Measurements from ENCODE around the gene HOXC4. TPM values are rescaled to one million over a fixed set of nuclear protein-coding genes. Genes with fewer than 3 reads are reported as not detected.
"Not testable (repeated sequence)": the region's sequence is repeated elsewhere in the genome, so short reads cannot be mapped to it uniquely, and the experiment has no call there.

Gene HOXC4
- total RNA-seq, 2 donors from 2014 or later = 0.20 TPM; not detected in 1

DNA sequence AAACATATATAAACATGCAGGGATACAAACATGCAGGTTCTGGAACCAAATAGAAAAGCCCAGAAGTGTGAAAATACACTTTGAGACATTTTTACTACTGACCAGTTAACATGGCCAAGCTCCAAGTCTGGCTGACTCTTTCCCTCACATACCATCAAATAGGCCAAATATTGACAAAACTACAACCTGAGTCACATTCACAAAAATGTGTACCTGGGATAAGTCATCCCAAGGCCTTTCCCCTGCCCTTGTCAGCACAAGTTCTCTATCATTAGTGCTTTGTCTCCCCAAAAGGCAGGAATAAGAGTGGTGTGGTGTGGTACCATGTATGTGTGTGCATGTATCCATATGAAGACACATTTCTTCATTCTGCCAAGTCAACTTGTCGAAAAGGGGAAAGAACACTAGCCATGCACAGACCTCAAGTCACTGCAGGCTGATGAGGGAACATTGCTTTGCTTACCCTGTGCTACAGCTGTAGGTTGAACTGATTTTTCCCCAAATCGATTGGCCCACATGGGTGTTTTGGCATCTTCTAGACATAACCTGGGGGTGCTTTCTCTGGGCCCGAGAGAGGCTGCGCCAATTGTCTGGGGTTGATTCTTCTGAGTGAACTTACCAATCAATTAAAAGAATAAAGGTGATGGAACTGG, 14.9 kb downstream of the HOXC4 start:
- Histone ChIP-seq H3K27ac (no peak overlapping the region), H3K4me3 (no peak overlapping the region), H3K36me3 (no peaks in the 10 kb centered on the region), H3K4me1 (no peaks in the 10 kb centered on the region), H3K27me3 (peaks cover 0 to 3% of the 10 kb centered on the region in 2 donors), H3K9me3 (no peaks in the 10 kb centered on the region)
- TF ChIP-seq, protein P1, sequence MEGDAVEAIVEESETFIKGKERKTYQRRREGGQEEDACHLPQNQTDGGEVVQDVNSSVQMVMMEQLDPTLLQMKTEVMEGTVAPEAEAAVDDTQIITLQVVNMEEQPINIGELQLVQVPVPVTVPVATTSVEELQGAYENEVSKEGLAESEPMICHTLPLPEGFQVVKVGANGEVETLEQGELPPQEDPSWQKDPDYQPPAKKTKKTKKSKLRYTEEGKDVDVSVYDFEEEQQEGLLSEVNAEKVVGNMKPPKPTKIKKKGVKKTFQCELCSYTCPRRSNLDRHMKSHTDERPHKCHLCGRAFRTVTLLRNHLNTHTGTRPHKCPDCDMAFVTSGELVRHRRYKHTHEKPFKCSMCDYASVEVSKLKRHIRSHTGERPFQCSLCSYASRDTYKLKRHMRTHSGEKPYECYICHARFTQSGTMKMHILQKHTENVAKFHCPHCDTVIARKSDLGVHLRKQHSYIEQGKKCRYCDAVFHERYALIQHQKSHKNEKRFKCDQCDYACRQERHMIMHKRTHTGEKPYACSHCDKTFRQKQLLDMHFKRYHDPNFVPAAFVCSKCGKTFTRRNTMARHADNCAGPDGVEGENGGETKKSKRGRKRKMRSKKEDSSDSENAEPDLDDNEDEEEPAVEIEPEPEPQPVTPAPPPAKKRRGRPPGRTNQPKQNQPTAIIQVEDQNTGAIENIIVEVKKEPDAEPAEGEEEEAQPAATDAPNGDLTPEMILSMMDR (IDR thresholded peaks at IDR 0.05) = no peak
- no peak for DNase-seq (ENCODE audit: low spot score)

- TF ChIP-seq, protein P1 (IDR thresholded peaks at IDR 0.05) = no peak
- Histone ChIP-seq H3K4me3 (no peak overlapping the region), H3K9me3 (no peaks in the 10 kb centered on the region), H3K4me1 (no peaks in the 10 kb centered on the region), H3K27ac (no peak overlapping the region), H3K27me3 (no peaks in the 10 kb centered on the region), H3K36me3 (no peaks in the 10 kb centered on the region)
- no peak for DNase-seq (ENCODE audit: low spot score)
Measured at GRCh38 chr12:54071942-54072341, 18.3 kb downstream of the HOXC4 start.

GRCh38 chr12:54074308-54074707, 20.7 kb downstream of the HOXC4 start:
- no peaks in the 10 kb centered on the region for H3K27me3 ChIP-seq
- TF ChIP-seq, protein P1 (IDR thresholded peaks at IDR 0.05) = no peak
- no peak overlapping the region for H3K4me3 ChIP-seq
- no peaks in the 10 kb centered on the region for H3K4me1 ChIP-seq
- H3K27ac ChIP-seq = no peak overlapping the region
- H3K36me3 ChIP-seq = no peaks in the 10 kb centered on the region
- no peaks in the 10 kb centered on the region for H3K9me3 ChIP-seq
- no peak for DNase-seq (ENCODE audit: low spot score)

GRCh38 chr12:54075409-54075808, 21.8 kb downstream of the HOXC4 start:
- H3K27ac ChIP-seq = no peak overlapping the region
- no peaks in the 10 kb centered on the region for H3K9me3 ChIP-seq
- no peaks in the 10 kb centered on the region for H3K27me3 ChIP-seq
- no peaks in the 10 kb centered on the region for H3K4me1 ChIP-seq
- H3K4me3 ChIP-seq = no peak overlapping the region
- TF ChIP-seq, protein P1 (IDR thresholded peaks at IDR 0.05) = no peak
- H3K36me3 ChIP-seq = no peaks in the 10 kb centered on the region
- no peak for DNase-seq (ENCODE audit: low spot score)

GRCh38 chr12:54075974-54076373, 22.3 kb downstream of the HOXC4 start:
- Histone ChIP-seq H3K9me3 (no peaks in the 10 kb centered on the region), H3K27ac (no peak overlapping the region), H3K4me3 (no peak overlapping the region), H3K36me3 (no peaks in the 10 kb centered on the region), H3K4me1 (no peaks in the 10 kb centered on the region), H3K27me3 (no peaks in the 10 kb centered on the region)
- TF ChIP-seq, protein P1 (IDR thresholded peaks at IDR 0.05) = no peak
- DNase-seq (ENCODE audit: low spot score) = no peak

GRCh38 chr12:54077843-54078242, 24.2 kb downstream of the HOXC4 start:
- H3K27me3 ChIP-seq; H3K36me3 ChIP-seq; H3K27ac ChIP-seq; H3K9me3 ChIP-seq; DNase-seq (ENCODE audit: low spot score); H3K4me1 ChIP-seq; H3K4me3 ChIP-seq: not testable (repeated sequence)

GRCh38 chr12:54079115-54079514, 25.5 kb downstream of the HOXC4 start:
- not testable (repeated sequence) for H3K4me1 ChIP-seq; H3K36me3 ChIP-seq; DNase-seq (ENCODE audit: low spot score); H3K4me3 ChIP-seq; H3K27me3 ChIP-seq; H3K9me3 ChIP-seq; H3K27ac ChIP-seq

DNA sequence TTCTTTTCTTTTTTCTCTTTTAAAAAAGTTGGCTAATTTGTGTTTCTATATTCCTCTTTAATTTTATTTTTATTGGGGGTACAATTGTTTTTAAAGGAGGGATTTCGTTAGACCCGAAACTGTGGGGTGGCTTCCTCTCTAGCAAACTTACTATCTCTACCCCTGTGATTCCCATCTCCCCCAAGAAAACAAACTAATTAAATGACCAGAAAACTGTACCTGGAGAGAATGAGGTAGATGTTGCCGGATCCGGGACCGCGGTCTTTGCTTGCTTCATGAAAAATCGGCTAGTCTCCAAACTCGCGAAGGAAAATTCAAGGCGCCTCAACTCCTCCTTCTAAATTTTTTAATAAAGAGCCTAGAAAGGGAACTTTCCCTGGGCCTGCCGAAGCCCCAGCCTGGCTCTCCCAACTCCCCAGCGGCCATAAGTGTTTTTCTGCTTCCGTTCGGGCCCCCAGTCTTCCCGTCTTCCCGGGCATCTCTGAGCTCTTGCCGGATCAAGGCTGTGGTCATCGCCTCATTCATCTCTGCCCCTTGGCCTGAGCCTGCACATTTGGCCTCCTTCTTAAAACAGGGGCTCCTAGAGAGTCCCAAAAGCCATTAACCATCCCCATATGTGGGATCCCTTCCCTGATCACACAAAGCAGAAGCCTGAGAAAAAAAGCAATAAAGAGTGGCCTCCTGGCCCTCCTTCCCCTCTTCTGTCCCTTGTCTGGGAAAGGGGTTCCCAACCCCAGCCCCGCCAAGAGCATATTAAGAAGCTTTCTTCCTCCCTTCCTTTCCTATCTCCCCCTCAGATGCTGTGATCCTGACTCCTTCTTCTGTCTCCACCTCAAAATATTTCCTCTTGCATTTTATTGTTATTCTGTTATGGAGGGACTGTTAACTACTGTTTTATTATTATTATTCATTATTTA, 26.6 kb downstream of the HOXC4 start:
- H3K27me3 ChIP-seq; H3K36me3 ChIP-seq; H3K27ac ChIP-seq; H3K9me3 ChIP-seq; H3K4me3 ChIP-seq; DNase-seq (ENCODE audit: low spot score); H3K4me1 ChIP-seq: not testable (repeated sequence)

DNA sequence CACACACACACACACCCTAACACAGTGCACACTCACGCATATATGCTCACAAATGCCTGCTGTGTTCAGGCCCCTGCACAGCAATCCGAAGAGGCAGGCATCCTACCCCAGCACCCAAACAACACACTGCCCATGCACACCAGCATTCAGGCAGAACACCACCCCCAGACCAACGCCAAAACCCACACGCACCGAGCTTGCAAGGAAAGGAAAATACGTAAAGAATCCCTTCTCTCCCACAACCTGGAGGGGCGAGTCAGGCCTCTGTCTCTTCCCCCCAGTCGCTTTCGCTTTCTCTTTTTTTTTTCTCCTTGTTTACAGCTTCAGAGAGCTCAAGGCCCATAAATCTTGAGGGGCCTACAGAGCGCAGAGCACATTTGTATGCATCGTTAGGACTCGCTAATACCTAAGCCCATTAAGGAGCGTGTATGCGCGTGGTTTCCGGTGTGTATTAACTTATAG, 27.4 kb downstream of the HOXC4 start:
- H3K27ac ChIP-seq; H3K27me3 ChIP-seq; H3K4me1 ChIP-seq; H3K4me3 ChIP-seq; DNase-seq (ENCODE audit: low spot score); H3K9me3 ChIP-seq; H3K36me3 ChIP-seq: not testable (repeated sequence)

Measured in right atrium auricular region (tissue), 2 donors.